ENCODE measurements around the gene TIA1.
A peak's percentile ranks its signal among the peaks of the same experiment; 100 is the strongest.
"Not testable (repeated sequence)": the region's sequence is repeated elsewhere in the genome, so short reads cannot be mapped to it uniquely, and the experiment has no call there.

Gene TIA1

DNA sequence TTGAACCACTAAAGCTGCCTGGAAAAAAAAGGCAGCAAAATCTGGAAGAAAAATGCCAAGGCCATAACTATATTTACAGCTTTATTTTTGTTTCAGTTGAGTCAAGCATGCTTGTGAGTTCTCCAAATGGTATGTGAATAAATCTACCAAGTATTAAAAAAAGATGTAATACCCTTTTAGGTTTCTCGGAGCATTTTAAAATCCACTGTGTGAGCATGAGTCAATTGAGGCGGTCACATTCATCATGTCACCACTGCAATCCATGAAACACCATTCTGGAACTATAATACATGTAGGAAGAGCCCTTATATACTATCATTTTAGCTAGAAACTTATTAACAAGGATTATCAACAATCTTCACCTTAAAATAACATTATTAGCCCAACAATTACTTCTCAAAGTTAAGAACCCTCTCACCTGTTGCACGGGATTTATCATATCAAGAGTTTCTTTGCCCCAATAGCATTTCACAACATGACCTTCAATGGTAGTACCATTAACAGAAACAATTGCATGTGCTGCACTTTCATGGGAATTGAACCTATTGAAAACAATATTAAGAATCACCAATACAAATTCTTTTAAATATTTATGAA is 33.4 kb downstream of the TIA1 start:
- DNase-seq: peak; percentile 85

DNA sequence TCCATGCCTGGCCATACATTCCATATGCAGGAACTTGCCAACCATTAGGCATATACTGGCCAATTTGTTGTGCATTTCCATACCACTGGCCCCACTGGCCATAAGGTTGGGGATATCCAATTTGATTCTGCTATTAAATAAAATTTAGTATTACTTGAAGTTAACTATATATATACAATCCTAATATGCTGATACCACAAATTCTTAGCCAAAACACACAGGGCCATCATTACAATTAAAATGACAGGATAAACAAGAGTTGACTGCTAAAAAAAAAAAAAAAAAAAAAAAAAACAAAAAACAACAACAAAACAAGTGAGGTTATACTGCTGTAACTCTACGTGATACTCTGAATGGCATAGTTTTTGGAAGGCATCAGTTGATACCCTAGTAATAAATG is 34.1 kb downstream of the TIA1 start:
- no peak for DNase-seq

GRCh38 chr2:70212298-70212932 is 36.0 kb downstream of the TIA1 start:
- no peak for DNase-seq

- DNase-seq: no peak
Measured at GRCh38 chr2:70211595-70211994, 36.8 kb downstream of the TIA1 start.

DNA sequence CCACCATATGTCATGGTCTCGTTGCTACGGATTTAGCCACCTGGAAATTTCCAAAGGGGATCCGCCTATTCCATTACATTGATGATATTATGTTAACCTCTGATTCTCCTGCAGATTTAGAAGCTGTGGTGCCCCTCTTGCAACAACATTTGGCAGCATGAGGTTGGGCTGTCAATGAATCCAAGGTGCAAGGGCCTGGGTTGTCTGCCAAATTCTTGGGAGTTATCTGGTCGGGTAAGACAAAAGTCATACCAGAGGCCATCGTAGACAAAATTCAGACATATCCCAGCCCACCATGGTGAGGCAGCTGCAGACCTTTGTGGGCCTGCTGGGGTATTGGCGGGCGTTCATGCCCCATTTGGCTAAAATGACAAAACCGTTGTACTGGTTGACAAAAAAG is 44.0 kb downstream of the TIA1 start:
- DNase-seq: no peak

- DNase-seq: no peak
Measured at GRCh38 chr2:70203086-70203485, 45.3 kb downstream of the TIA1 start.

- DNase-seq: no peak
Measured at GRCh38 chr2:70202236-70202806, 46.1 kb downstream of the TIA1 start.

- no peak for DNase-seq
Measured at GRCh38 chr2:70201831-70202230, 46.6 kb downstream of the TIA1 start.

- DNase-seq: no peak
Measured at GRCh38 chr2:70201225-70201768, 47.1 kb downstream of the TIA1 start.

- no peak for DNase-seq
Measured at GRCh38 chr2:70199320-70199864, 49.0 kb downstream of the TIA1 start.

GRCh38 chr2:70192516-70192915 is 55.9 kb downstream of the TIA1 start:
- DNase-seq: no peak

DNA sequence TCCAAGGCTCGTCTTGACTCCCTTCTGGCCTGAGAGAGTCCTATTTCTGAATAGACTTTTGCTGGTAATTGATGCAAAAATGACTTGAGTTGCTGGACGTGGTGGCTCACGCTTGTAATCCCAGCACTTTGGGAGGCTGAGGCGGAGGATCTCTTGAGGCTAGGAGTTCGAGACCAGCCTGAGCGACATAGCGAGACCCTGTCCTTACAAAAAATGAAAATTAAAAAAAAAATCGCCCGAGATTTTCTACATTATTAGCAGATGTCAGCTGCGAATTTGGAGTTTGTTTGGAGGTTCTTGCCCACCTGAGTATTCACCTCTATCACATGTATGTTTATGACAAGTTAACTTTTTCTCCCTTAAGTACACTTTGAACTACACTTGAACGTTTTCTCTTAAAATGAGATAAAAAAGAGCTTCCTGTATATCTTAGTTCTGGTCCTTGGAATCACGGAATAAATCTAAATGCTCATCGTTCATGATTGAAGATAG is 57.1 kb downstream of the TIA1 start:
- DNase-seq: no peak

DNA sequence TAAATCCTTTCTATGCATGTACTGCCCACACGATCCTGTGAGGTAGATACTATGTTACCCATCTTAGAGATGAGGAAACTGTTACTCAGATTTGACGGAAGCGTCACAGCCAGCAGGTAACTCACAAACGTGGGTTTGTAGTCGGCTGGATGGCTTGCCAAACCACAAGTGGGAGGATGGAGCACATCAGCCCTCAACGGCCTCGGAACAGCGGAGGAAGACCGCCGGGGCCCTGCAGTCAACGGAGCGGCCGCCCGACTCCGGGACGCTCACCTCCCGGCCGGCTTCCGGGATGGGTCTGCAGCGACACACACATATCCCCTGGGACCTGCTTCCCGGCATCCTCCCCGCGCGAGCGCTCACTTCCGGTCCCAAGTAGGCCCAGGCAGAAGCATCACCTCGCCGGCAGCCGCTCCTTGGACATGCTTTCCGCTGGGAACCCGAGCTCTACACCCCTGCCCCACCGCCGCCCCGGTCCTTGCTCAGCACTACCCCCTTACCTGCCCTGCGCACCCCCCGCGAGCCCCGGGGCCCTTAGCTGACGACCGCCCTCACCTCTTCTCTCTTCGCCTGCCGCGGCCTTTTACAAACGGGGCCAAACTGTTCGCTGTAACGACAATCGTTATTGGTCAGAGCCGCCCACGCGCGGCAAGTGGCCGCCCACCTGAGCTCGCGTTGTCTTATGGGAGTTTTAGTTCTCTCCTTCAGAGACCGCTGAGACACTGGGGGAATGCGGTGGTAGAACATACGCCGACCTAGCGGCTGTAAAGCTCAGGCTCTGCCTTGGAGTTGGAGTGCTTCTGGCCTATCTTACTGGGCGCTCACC is 57.8 kb downstream of the TIA1 start, which contains the start of gene C2orf42:
Gene C2orf42 (minus strand): TSS at position 602 of the 826 bp plus-strand sequence. CDS start 9,034 bp downstream, outside the sequence.
- peak; percentile 97 for DNase-seq

GRCh38 chr2:70188460-70188859 is 60.0 kb downstream of the TIA1 start:
- DNase-seq: no peak

GRCh38 chr2:70187170-70187569 is 61.3 kb downstream of the TIA1 start:
- DNase-seq: not testable (repeated sequence)

DNA sequence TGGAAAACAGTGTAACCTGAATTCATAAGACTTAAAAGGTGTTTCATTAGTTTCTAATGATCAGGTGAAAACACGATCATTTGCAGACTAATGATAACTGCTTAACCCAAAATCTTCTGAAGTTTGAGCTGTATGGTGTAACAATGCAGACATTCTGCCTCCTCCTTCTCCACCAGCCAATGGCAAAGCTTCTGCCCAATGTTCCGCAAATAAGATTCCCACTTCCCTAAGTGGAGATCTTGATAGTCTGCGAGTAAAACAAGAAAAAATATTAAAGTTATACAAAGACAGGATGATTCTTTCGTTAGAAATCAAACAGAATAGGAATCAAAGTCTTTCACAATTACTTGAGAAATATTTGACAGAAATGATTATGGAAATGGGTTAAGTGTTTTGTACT is 65.7 kb downstream of the TIA1 start:
- no peak for DNase-seq

DNA sequence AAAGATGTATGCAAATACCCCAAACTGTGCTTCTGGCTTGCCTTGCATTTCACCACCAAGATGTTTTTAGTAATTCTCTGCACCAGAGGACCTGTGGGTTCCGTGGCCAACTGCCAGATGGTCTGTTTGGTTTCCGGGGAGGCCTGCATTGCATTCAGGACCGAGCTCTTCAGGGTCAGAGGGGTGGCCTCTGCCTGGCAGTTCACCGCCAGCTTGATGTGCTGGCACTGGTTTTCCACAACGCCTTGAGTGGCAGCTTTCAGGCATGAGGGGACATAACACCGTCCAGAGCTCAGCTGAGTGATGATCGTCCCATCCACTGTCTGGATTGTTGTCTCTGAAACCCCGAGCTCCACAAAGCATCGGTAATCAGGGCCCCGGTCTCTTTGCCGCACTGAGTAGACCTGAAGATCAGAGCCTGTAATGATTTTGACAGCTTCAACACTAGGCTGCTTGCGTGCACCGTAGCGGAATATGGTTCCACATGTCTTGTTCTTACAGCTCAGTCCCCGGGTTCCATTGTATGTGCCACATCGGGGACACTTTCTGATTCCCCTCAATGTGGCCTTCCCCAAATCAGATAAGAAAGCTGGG is 67.0 kb downstream of the TIA1 start:
- no peak for DNase-seq

- no peak for DNase-seq
Measured at GRCh38 chr2:70173520-70173919, 74.9 kb downstream of the TIA1 start.

- not testable (repeated sequence) for DNase-seq
Measured at GRCh38 chr2:70169654-70170245, 78.7 kb downstream of the TIA1 start.

DNA sequence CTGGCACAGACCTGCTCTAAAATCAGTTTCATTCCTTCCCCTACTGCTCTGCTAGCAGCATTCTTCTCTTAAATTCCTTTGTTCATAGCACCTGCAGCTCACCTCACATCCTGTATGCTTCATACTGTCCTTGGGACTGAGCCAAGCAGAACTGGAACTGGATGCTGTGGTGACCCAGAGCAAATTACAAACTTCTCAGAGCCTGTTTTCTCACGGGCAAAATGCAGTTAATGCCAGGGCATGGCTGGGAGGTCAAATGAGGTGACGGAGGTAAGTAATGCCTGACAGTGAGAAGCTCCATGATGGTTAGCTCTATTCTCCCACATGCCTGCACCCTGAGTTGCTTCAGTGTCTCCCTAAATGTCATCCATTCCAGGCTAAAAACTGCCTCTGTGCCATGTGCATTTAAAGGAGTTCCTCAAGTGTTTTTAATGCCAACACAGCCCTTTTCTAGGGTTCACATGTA is 87.3 kb downstream of the TIA1 start:
- DNase-seq: no peak

GRCh38 chr2:70160545-70160944 is 87.9 kb downstream of the TIA1 start:
- DNase-seq: no peak

Data from EL (cell line).